Adrenal gland (tissue), 5 donors: ENCODE results near the gene SCFD2.

ENCODE experiments used
- CTCF ChIP-seq, 6 experiments: fragments of 450-650 bp in 4 of 6; fragments of 200-600 bp in 2 of 6; sonication (generic) in 1 of 6; IDR thresholded peaks; 1 replicate in 5 of 6; 2 replicates in 1 of 6; pipeline versions ENCODE4 v1.5.1 to v1.8.0; 2016 to 2021; ENCODE audit warnings: antibody characterized with exemption in 6 of 6, mild to moderate bottlenecking in 2 of 6, moderate library complexity in 1 of 6
- POLR2A ChIP-seq, 2 donors: fragments of 450-650 bp; IDR thresholded peaks; one replicate each; pipeline ENCODE4 v1.6.1; 2017; ENCODE audit warnings: antibody characterized with exemption in 2 of 2, mild to moderate bottlenecking in 2 of 2, moderate library complexity in 1 of 2
- donor health status: DM: no; HTN: no; CAD: no.

- no peak for TF ChIP-seq POLR2A (IDR thresholded peaks at IDR 0.05)
- TF ChIP-seq CTCF (IDR thresholded peaks at IDR 0.05) = no peak
Observed at GRCh38 chr4:53088152-53088551, 277.7 kb downstream of the SCFD2 start.
